ENCODE data around the gene CPEB3.

CPEB3 gene

DNA sequence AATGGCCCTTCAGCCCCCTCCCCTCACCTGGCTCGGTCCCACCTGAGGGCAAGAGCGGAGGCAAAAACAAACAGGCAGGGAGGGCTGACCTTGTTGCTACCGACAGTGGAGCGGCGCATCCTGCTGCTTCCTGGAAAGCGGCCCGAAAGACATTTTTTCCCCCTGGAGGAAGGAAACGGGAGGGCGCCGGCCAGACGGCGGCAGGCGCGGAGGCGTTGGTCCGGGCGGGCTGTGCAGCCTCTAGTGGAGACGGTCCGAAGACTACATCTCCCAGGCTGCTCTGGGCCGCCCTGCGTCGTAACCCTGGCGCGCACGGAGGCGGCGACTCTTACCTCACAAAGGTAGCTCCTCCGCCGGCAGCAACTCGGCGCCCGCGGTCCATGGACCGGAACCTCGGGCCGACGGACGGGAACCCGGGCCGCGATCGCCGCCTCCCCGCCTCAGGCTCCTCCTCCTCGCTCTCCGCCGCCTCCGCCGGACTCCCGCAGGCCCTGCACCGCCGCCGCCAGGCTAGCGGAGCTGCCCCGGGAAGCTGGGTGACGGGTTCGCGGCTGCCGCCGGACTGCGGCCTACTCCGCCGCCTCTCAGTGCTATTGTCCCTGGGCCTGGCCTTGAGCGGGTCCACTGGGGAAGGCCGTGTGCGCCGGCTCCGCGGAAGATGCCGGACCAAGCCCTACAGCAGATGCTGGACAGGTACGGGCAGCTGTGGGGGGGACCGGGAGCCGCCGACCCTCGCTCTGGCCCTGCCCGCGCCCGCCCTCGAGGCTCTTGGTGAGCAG lies at the start of gene CPEB3, which contains the start of gene MARCHF5:
Gene CPEB3, minus strand, starts transcription at position 242 of the 779 bp plus-strand sequence. CDS start 50,728 bp downstream, outside the sequence.
Gene MARCHF5, plus strand, starts transcription at position 331 of the 779 bp plus-strand sequence. Its CDS starts 328 bp downstream, at position 659.
- DNase-seq (ENCODE audit: low read depth, low spot score), result peak; percentile 99

DNA sequence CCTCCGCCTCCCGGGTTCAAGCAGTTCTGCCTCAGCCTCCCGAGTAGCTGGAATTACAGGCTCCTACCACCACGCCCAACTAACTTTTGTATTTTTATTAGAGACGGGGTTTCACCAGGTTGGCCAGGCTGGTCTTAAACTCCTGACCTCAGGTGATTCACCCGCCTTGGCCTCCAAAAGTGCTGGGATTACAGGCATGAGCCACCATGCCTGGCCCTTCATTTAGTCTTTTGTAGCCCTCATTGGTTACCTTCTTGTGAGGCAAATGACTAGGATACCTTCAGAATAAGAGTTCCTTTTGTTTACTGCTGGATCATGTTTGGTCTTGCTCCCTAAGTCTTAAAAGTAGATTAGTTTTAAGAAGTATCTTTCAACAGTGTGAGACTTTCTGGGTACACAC lies 39.0 kb upstream of the CPEB3 start:
- peak; percentile 17 for DNase-seq (ENCODE audit: low read depth, low spot score)

DNA sequence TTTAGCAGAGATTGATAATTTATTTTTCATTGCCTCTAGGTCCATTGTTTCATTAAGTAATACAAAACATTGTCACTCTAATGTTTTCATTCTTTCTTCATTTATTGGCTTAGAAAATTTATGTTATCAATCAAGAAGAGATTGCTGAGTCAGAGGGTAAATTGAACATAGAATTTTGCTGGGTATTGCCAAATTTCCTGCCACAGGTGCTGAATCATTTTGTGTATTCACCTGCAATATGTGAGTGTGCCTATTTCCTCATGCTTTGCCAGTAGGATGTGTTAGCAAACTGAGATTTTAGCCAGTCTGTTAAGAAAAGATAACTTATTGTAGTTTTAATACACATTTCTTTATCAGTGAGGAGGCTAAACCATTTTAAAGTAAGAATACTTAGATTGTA lies 38.1 kb upstream of the CPEB3 start:
- no peak for DNase-seq (ENCODE audit: low read depth, low spot score)

DNA sequence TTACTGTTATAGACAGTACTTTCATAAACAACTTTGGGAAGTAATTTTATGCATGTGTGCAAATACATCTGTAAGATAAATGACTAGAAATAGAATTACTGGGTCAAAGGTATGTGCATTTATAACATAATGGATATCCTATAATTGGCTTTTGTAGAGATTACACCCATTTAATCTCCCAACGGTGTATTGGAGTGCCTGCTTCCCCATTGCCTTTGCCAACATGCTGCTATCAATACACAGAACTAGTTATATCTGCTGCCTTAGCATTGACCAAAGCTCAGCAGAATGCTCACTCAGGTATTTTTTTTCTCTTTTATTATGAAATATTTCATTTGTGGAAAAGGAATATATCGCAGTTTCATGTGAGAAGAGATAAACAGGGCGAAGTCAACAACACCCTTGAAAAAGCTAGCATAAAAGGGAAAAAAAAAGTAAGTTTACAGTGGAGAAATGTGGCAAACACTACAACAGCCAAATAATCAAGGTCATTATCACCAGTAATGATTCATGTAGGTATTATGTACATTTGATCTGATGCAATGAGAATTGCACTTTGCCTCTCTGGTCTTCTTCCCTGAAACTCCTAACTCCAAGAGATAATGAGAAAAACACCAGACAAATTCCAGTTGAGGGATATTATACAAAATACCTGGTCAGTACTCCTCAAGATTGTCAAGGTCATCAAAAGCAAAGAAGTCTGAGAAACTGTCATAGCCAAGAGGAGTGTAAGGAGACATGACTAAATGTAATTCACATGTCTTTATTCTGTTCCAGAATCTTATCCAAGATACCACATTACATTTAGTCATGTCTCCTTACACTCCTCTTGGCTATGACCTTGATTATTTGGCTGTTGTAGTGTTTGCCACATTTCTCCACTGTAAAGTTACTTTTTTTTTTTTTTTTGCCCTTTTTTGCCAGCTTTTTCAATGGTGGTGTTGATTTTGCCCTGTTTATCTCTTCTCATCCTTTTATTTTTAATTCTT lies 36.9 kb upstream of the CPEB3 start:
- DNase-seq (ENCODE audit: low read depth, low spot score), result no peak

DNA sequence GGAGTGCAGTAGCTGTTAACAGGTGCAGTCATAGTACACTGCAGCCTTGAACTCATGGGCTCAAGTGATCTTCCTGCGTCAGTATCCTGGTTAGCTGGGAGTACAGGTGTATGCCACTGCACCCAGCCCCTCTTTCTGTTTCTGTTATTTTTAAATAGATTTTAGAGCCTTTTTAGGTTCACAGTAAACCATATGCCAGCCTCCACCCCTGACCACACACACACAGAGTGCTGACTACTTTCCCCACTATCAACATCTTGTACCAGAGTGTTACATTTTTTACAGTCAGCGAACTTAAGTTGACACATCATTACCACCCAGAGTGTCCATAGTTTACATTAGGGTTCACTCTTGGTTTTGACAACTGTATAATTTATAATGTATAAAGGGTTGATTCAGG lies 32.2 kb upstream of the CPEB3 start:
- DNase-seq (ENCODE audit: low read depth, low spot score), result no peak

DNA sequence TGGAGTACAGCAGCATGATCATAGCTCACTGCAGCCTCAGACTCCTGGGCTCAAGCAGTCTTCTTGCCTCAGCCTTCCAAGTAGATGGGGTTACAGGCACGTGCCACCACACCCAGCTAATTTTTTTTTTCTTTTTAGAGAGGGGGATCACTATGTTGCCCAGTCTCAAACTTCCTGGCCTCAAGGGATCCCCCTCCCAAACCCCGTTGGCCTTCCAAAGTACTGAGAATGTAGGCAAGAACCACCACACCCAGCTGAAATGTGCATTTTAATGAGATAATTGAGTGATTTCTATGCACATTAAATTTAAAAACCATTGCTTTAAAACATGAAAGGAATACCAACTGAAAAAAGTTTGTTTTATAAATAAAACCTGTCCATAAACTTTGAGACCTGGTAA lies 25.7 kb upstream of the CPEB3 start:
- DNase-seq (ENCODE audit: low read depth, low spot score), result no peak

DNA sequence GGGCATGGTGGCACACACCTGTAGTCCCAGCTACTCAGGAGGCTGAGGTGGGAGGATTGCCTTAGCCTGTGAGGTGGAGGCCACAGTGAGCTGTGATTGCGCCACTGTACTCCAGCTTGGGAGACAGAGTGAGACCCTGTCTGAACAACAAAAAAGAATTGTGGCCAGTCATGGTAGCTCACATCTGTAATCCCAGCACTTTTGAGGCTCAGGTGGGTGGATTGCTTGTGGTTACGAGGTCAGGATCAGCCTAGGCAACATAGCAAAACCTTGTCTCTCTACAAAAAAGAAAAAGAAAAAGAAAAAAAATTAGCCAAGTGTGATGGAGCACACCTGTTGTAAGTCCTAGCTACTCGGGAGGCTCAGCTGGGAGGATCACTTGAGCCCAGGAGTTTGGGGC lies 22.9 kb upstream of the CPEB3 start:
- DNase-seq (ENCODE audit: low read depth, low spot score), result no peak

DNA sequence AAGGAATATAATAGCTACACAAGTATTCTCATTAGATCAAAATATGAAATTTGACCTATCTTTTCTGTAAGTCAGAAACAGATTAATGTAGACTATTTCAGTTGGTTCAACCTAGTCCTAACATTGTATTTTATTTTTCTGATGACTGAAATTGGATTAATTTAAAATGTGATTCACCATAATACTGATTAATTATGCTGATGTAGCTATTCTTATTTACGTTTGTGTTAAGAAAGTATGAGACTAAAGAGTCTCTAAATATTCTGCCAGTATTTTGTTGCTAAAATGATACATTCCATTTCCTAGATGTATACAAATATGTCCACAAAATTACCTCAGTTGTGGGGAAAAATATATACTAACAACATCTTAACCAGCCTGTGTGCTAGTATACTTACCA lies 18.4 kb upstream of the CPEB3 start:
- no peak for DNase-seq (ENCODE audit: low read depth, low spot score)

DNA sequence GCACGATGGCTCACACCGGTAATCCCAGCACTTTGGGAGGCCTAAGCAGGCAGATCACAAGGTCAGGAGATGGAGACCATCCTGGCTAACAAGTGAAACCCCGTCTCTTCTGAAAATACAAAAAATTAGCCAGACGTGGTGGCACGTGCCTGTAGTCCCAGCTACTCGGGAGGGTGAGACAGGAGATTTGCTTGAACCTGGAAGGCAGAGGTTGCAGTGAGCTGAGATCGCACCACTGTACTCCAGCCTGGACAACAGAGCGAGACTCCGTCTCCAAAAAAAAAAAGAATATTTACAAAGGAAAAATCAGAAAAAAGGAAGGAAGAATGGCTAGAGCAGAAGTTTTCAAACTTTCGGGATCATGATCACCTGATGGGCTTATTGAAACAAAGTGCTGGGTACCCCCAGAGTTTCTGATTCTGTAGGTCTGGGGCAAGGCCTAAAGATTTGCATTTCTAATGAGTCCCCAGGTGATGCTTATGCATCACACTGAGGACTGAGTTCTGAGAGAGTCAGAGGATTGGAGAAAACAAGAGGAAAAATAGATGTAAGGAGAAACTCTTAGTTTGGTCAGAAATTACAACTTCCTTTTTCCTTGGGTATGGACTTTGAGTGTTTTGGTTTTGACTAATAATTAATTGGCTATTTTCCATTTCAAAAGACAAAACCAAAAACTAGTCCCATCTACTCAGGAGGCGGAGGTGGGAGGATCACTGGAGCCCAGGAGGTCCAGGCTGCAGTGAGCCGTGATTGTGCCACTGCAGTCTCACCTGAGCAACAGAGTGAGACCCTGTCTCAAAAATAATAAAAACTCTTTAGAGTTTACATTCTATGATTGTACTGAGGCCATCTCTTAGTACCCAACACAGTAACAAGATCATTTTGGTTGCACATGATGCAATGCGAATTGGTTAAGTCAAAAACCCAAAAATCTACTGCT lies 14.5 kb upstream of the CPEB3 start:
- DNase-seq (ENCODE audit: low read depth, low spot score), result no peak

GRCh38 chr10:92304061-92304460 lies 13.2 kb upstream of the CPEB3 start:
- DNase-seq (ENCODE audit: low read depth, low spot score), result no peak

DNA sequence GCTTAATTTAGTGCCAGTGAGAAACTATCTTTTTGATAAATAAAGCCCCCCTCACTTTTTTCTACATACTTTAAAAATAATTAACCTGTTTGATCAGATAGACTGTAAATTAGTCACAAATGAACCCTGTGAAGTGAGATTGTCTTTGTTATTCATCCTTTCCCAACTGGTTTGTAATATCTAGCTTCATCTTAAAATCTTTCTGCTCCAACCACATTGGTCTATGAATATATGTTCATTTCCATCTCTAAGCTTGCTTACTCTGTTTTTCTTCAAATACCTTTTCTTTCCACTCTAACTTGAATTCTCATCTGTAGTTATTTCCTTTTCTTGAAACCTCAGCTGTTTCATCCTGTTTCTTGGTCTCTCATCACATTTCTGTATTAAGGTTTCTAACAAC lies 12.2 kb upstream of the CPEB3 start:
- no peak for DNase-seq (ENCODE audit: low read depth, low spot score)

- no peak for DNase-seq (ENCODE audit: low read depth, low spot score)
Measured at GRCh38 chr10:92298487-92298886, 7.6 kb upstream of the CPEB3 start.

GRCh38 chr10:92291921-92292845 lies 1.3 kb upstream of the CPEB3 start:
- peak; percentile 68 for DNase-seq (ENCODE audit: low read depth, low spot score)

GRCh38 chr10:92291616-92291865 lies 663 bp upstream of the CPEB3 start:
- DNase-seq (ENCODE audit: low read depth, low spot score), result no peak

- peak; percentile 62 for DNase-seq (ENCODE audit: low read depth, low spot score)
Measured at GRCh38 chr10:92290076-92290836, 622 bp downstream of the CPEB3 start.

DNA sequence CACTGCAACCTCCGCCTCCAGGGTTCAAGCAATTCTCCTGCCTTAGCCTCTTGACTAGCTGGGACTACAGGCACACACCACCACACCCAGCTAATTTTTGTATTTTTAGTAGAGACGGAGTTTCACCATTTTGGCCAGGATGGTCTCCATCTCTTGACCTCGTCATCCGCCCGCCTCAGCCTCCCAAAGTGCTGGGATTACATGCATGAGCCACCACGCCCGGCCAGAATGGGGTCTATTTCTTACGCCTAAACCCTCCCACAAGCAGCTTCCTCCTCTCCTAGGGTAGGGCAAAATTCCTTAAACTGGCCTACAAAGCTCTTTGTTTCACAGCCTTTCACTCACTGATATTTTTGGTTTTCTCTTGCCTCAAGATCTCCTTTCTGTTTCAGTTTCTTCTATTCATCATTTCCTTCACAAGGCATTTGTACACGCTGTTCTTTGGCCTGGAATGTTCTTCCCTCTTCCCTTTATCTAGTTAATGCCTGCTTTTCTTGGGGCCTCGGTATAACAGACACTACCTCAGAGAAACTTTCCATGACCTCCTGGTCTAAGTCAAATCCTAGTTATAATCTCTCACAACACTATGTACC lies 6.7 kb downstream of the CPEB3 start:
- no peak for DNase-seq (ENCODE audit: low read depth, low spot score)

GRCh38 chr10:92278996-92279696 lies 11.7 kb downstream of the CPEB3 start:
- no peak for DNase-seq (ENCODE audit: low read depth, low spot score)

- DNase-seq (ENCODE audit: low read depth, low spot score), result no peak
Measured at GRCh38 chr10:92274071-92274470, 16.8 kb downstream of the CPEB3 start.

DNA sequence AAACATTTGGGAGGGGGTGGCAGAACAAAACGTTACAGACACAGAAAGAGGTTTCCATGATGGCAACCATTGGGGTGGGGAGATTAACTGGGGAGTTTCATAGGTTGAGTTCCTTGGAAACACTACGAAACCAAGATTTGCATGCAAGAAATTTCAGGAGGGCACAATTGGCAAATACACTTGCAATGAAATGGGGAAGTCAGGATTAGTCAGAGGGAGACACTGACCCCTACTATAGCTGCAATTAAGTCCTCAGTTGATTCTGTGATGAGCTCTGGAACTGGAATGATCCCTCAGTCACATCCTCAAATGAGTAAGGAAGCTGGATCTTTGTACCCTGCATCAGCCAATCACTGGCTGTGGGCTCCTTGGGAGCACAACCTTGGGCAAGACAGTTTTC lies 22.1 kb downstream of the CPEB3 start:
- no peak for DNase-seq (ENCODE audit: low read depth, low spot score)
